Measurements from ENCODE around the gene CYP27C1. TPM values are rescaled to one million over a fixed set of nuclear protein-coding genes. Genes with fewer than 3 reads are reported as not detected.

Gene CYP27C1
- total RNA-seq, 2 donors from 2014 or later, result 1.8 TPM; not detected in 1

- DNase-seq (ENCODE audit: low spot score), result no peak
- no peaks in the 10 kb centered on the region for H3K4me1 ChIP-seq (replicated peaks)
- H3K4me3 ChIP-seq, result no peak overlapping the region
- intact Hi-C loops (cut with DNase I), result no loop called here
- no peaks in the 10 kb centered on the region for H3K27me3 ChIP-seq (replicated peaks; ENCODE audit: insufficient read depth)
- no peak for TF ChIP-seq POLR2AphosphoS5 (IDR thresholded peaks at IDR 0.05)
- TF ChIP-seq CTCF (IDR thresholded peaks at IDR 0.05), result no peak
- TF ChIP-seq POLR2A (IDR thresholded peaks at IDR 0.05), result no peak
- H3K36me3 ChIP-seq, result no peaks in the 10 kb centered on the region
- no peaks in the 10 kb centered on the region for H3K9me3 ChIP-seq
- no peak overlapping the region for H3K27ac ChIP-seq
- WGBS, result 90% methylated on average over 1 of the region's 1 CpG
Measured at GRCh38 chr2:127150996-127151395, 69.1 kb downstream of the CYP27C1 start.

- Histone ChIP-seq H3K4me3 (no peak overlapping the region), H3K27ac (no peak overlapping the region), H3K27me3 (replicated peaks; ENCODE audit: insufficient read depth) (no peaks in the 10 kb centered on the region), H3K4me1 (replicated peaks) (peaks cover 4% of the 10 kb centered on the region), H3K9me3 (no peaks in the 10 kb centered on the region), H3K36me3 (no peaks in the 10 kb centered on the region)
- WGBS, result 85% methylated on average over 4 of the region's 4 CpGs
- no peak for DNase-seq (ENCODE audit: low spot score)
- TF ChIP-seq POLR2AphosphoS5 (IDR thresholded peaks at IDR 0.05) (no peak), CTCF (IDR thresholded peaks at IDR 0.05) (no peak), POLR2A (IDR thresholded peaks at IDR 0.05) (no peak)
- intact Hi-C loops (cut with DNase I), result no loop called here
Measured at GRCh38 chr2:127149384-127149783, 70.7 kb downstream of the CYP27C1 start.

DNA sequence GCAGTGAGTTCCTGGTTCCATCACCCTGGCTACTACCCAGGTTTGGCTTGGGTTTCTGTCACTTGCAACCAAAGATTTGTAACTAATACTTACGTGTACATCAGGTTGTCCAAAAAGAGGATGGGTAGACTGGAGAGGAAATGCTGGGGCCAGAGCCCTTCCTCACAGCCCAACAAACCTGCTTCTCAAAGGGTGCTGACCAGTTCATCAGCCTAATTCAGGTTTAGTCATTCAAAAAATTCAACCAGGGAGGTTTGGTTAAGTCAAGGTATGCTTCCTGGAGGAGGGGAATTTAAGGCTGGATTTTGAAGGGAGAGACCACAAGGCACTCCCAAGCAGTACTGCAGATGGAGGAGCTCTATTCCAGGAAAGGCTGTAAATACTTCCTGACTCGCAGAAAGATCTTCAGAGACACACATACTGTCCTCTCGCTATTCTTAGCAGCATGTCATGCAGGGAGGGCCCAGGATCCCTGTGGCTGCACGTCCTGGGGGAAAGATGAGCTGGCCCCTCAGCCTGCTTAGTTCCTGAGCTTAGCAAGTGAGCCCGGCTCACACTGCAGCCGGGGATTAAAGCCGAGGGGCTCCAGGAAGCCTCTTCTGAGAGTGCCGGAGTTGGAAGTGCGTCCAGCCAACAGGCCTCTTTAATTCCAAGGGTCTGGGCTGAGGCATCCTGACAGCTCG is 73.1 kb downstream of the CYP27C1 start:
- TF ChIP-seq CTCF (IDR thresholded peaks at IDR 0.05) (no peak), POLR2AphosphoS5 (IDR thresholded peaks at IDR 0.05) (no peak), POLR2A (IDR thresholded peaks at IDR 0.05) (no peak)
- Histone ChIP-seq H3K36me3 (no peaks in the 10 kb centered on the region), H3K27me3 (replicated peaks; ENCODE audit: insufficient read depth) (no peaks in the 10 kb centered on the region), H3K27ac (no peak overlapping the region), H3K4me3 (no peak overlapping the region), H3K9me3 (no peaks in the 10 kb centered on the region), H3K4me1 (replicated peaks) (peaks cover 15% of the 10 kb centered on the region)
- 64% methylated on average over 10 of the region's 10 CpGs for WGBS
- no peak for DNase-seq (ENCODE audit: low spot score)
- intact Hi-C loops (cut with DNase I), result no loop called here

- intact Hi-C loops (cut with DNase I), result no loop called here
- no peak for DNase-seq (ENCODE audit: low spot score)
- Histone ChIP-seq H3K27ac (peak overlapping the region in 1 of 2 donors; percentile 87), H3K4me3 (no peak overlapping the region), H3K4me1 (replicated peaks) (peaks cover 15% of the 10 kb centered on the region), H3K36me3 (no peaks in the 10 kb centered on the region), H3K27me3 (replicated peaks; ENCODE audit: insufficient read depth) (no peaks in the 10 kb centered on the region), H3K9me3 (no peaks in the 10 kb centered on the region)
- WGBS, result 92% methylated on average over 18 of the region's 18 CpGs
- TF ChIP-seq POLR2A (IDR thresholded peaks at IDR 0.05) (no peak), POLR2AphosphoS5 (IDR thresholded peaks at IDR 0.05) (no peak), CTCF (IDR thresholded peaks at IDR 0.05) (no peak)
Measured at GRCh38 chr2:127146071-127146725, 73.9 kb downstream of the CYP27C1 start.
